Activated naive CD4-positive, alpha-beta T cell treated with anti-CD3 and anti-CD28 coated beads for 36 hours (primary cell): ENCODE measurements around the gene SCAND1. TPM values are rescaled to one million over a fixed set of nuclear protein-coding genes. Genes with fewer than 3 reads are reported as not detected.

ENCODE experiments used
- CTCF ChIA-PET: fragments of 350-600 bp; sonication (Branson Sonifier 250); formaldehyde crosslinking; loops from one replicate; lab custom pipeline; 2021; ENCODE audit warnings: antibody characterized with exemption; lab: Charles Lee
- DNase-seq: peaks from one replicate; pipeline ENCODE4 v3.0.0-alpha.2; 2020
- H3K27ac Mint-ChIP-seq: one replicate; pipeline ENCODE4 v1.8.0; 2021; ENCODE audit warnings: mild to moderate bottlenecking, mixed read lengths
- H3K27me3 Mint-ChIP-seq: one replicate; pipeline ENCODE4 v1.8.0; 2021; ENCODE audit warnings: low read depth, mixed read lengths
- H3K36me3 Mint-ChIP-seq: one replicate; pipeline ENCODE4 v1.8.0; 2021; ENCODE audit warnings: low read depth, mixed read lengths
- H3K4me1 Mint-ChIP-seq: one replicate; pipeline ENCODE4 v1.8.0; 2021; ENCODE audit warnings: low read depth, mixed read lengths
- H3K4me3 Mint-ChIP-seq: one replicate; pipeline ENCODE4 v1.8.0; 2021; ENCODE audit warnings: mild to moderate bottlenecking, moderate library complexity, mixed read lengths
- H3K9me3 Mint-ChIP-seq: one replicate; pipeline ENCODE4 v1.8.0; 2021; ENCODE audit warnings: mixed read lengths
- intact Hi-C: fragments of 100-400 bp; cut with micrococcal nuclease; formaldehyde crosslinking; loops from one replicate; pipeline ENCODE4 v1.15.1; 2023
- total RNA-seq, 2 experiments: library from RNA; stranded (reverse); gene quantifications; one replicate each; pipeline ENCODE4 v1.2.3, GENCODE V29; 2021

The SCAND1 gene
- total RNA-seq, 2 experiments from 2014 or later: 41.9 to 43.1 TPM

GRCh38 chr20:35929301-35929700 is 25.0 kb downstream of the SCAND1 start:
- H3K27me3 Mint-ChIP-seq: no peaks in the 10 kb centered on the region
- intact Hi-C loops: no loop called here
- no peak overlapping the region for H3K4me3 Mint-ChIP-seq
- DNase-seq: no peak
- H3K4me1 Mint-ChIP-seq: peaks cover 11% of the 10 kb centered on the region
- H3K36me3 Mint-ChIP-seq: peaks cover 21% of the 10 kb centered on the region
- CTCF ChIA-PET: no interaction called here
- H3K9me3 Mint-ChIP-seq: no peaks in the 10 kb centered on the region
- H3K27ac Mint-ChIP-seq: no peak overlapping the region

- Mint-ChIP-seq H3K27ac (no peak overlapping the region), H3K9me3 (no peaks in the 10 kb centered on the region), H3K4me3 (no peak overlapping the region), H3K36me3 (peaks cover 17% of the 10 kb centered on the region), H3K4me1 (no peaks in the 10 kb centered on the region), H3K27me3 (no peaks in the 10 kb centered on the region)
- intact Hi-C loops: no loop called here
- CTCF ChIA-PET: interaction anchor here (0.6 kb wide), 1 partner anchor 575 kb away, joined by 4 read pairs; no protein-coding TSS in a partner anchor
- DNase-seq: no peak
These were observed 33.8 kb downstream of the SCAND1 start for GRCh38 chr20:35920523-35920922.

GRCh38 chr20:35918021-35918420 is 36.3 kb downstream of the SCAND1 start:
- intact Hi-C loops: no loop called here
- no peaks in the 10 kb centered on the region for H3K9me3 Mint-ChIP-seq
- DNase-seq: no peak
- peaks cover 20% of the 10 kb centered on the region for H3K36me3 Mint-ChIP-seq
- no peaks in the 10 kb centered on the region for H3K27me3 Mint-ChIP-seq
- H3K4me1 Mint-ChIP-seq: no peaks in the 10 kb centered on the region
- CTCF ChIA-PET: no interaction called here
- H3K4me3 Mint-ChIP-seq: no peak overlapping the region
- H3K27ac Mint-ChIP-seq: no peak overlapping the region

- H3K27ac Mint-ChIP-seq: peak overlapping the region; percentile 22
- no peak for DNase-seq
- intact Hi-C loops: no loop called here
- no peaks in the 10 kb centered on the region for H3K27me3 Mint-ChIP-seq
- no peaks in the 10 kb centered on the region for H3K9me3 Mint-ChIP-seq
- CTCF ChIA-PET: no interaction called here
- no peaks in the 10 kb centered on the region for H3K4me1 Mint-ChIP-seq
- H3K36me3 Mint-ChIP-seq: peaks cover 25% of the 10 kb centered on the region
- H3K4me3 Mint-ChIP-seq: no peak overlapping the region
These were observed 37.2 kb downstream of the SCAND1 start for GRCh38 chr20:35917077-35917476.

- Mint-ChIP-seq H3K27ac (peak overlapping the region; percentile 26), H3K9me3 (no peaks in the 10 kb centered on the region), H3K36me3 (peaks cover 20% of the 10 kb centered on the region), H3K4me1 (peaks cover 24% of the 10 kb centered on the region), H3K27me3 (no peaks in the 10 kb centered on the region), H3K4me3 (no peak overlapping the region)
- intact Hi-C loops: no loop called here
- DNase-seq: no peak
- CTCF ChIA-PET: no interaction called here
These were observed 41.4 kb downstream of the SCAND1 start for GRCh38 chr20:35912881-35913280.

GRCh38 chr20:35910254-35910653 is 44.0 kb downstream of the SCAND1 start:
- CTCF ChIA-PET: no interaction called here
- Mint-ChIP-seq H3K4me1 (peaks cover 29% of the 10 kb centered on the region), H3K9me3 (no peaks in the 10 kb centered on the region), H3K27ac (no peak overlapping the region), H3K36me3 (peaks cover 17% of the 10 kb centered on the region), H3K27me3 (no peaks in the 10 kb centered on the region), H3K4me3 (no peak overlapping the region)
- intact Hi-C loops: no loop called here
- no peak for DNase-seq

- Mint-ChIP-seq H3K27me3 (no peaks in the 10 kb centered on the region), H3K36me3 (peaks cover 17% of the 10 kb centered on the region), H3K9me3 (no peaks in the 10 kb centered on the region), H3K27ac (no peak overlapping the region), H3K4me3 (no peak overlapping the region), H3K4me1 (peaks cover 34% of the 10 kb centered on the region)
- intact Hi-C loops: no loop called here
- CTCF ChIA-PET: interaction anchor here (1.4 kb wide), 1 partner anchor 37 kb away, joined by 5 read pairs; no protein-coding TSS in a partner anchor
- DNase-seq: no peak
These were observed 44.5 kb downstream of the SCAND1 start for GRCh38 chr20:35909796-35910195.

- Mint-ChIP-seq H3K27ac (no peak overlapping the region), H3K4me3 (no peak overlapping the region), H3K27me3 (no peaks in the 10 kb centered on the region), H3K36me3 (peaks cover 19% of the 10 kb centered on the region), H3K9me3 (no peaks in the 10 kb centered on the region), H3K4me1 (peaks cover 35% of the 10 kb centered on the region)
- CTCF ChIA-PET: interaction anchor here (1.2 to 1.4 kb wide), 2 partner anchors 38 to 289 kb away, joined by 4 to 5 read pairs; no protein-coding TSS in a partner anchor
- no peak for DNase-seq
- intact Hi-C loops: no loop called here
These were observed 45.1 kb downstream of the SCAND1 start for GRCh38 chr20:35909176-35909575.

- CTCF ChIA-PET: interaction anchor here (0.6 kb wide), 1 partner anchor 71 kb away, joined by 4 read pairs; no protein-coding TSS in a partner anchor
- peaks cover 17% of the 10 kb centered on the region for H3K36me3 Mint-ChIP-seq
- peaks cover 35% of the 10 kb centered on the region for H3K4me1 Mint-ChIP-seq
- intact Hi-C loops: no loop called here
- no peaks in the 10 kb centered on the region for H3K27me3 Mint-ChIP-seq
- no peak for DNase-seq
- H3K9me3 Mint-ChIP-seq: no peaks in the 10 kb centered on the region
- H3K27ac Mint-ChIP-seq: no peak overlapping the region
- no peak overlapping the region for H3K4me3 Mint-ChIP-seq
These were observed 46.3 kb downstream of the SCAND1 start for GRCh38 chr20:35908007-35908406.

- intact Hi-C loops: no loop called here
- DNase-seq: no peak
- Mint-ChIP-seq H3K4me3 (no peak overlapping the region), H3K9me3 (no peaks in the 10 kb centered on the region), H3K27me3 (no peaks in the 10 kb centered on the region), H3K27ac (no peak overlapping the region), H3K36me3 (peaks cover 12% of the 10 kb centered on the region), H3K4me1 (peaks cover 35% of the 10 kb centered on the region)
- CTCF ChIA-PET: interaction anchor here (0.7 kb wide), 1 partner anchor 84 kb away, joined by 3 read pairs; no protein-coding TSS in a partner anchor
These were observed 47.1 kb downstream of the SCAND1 start for GRCh38 chr20:35907017-35907701.

GRCh38 chr20:35904982-35905663 is 49.2 kb downstream of the SCAND1 start:
- DNase-seq: no peak

GRCh38 chr20:35903843-35904242 is 50.5 kb downstream of the SCAND1 start:
- no peak for DNase-seq

More at GRCh38 chr20:35904982-35905663, 49.2 kb downstream of the SCAND1 start:
- CTCF ChIA-PET: interaction anchor here (0.6 to 0.7 kb wide), 2 partner anchors 42 to 49 kb away, joined by 3 read pairs; partner anchors contain the start of gene SCAND1
- Mint-ChIP-seq H3K9me3 (no peaks in the 10 kb centered on the region), H3K36me3 (peaks cover 9% of the 10 kb centered on the region), H3K27me3 (no peaks in the 10 kb centered on the region), H3K27ac (no peak overlapping the region), H3K4me1 (peaks cover 35% of the 10 kb centered on the region), H3K4me3 (no peak overlapping the region)
- intact Hi-C loops: no loop called here

More at GRCh38 chr20:35903843-35904242, 50.5 kb downstream of the SCAND1 start:
- Mint-ChIP-seq H3K27me3 (no peaks in the 10 kb centered on the region), H3K4me1 (peaks cover 23% of the 10 kb centered on the region), H3K36me3 (peaks cover 9% of the 10 kb centered on the region), H3K4me3 (no peak overlapping the region), H3K27ac (no peak overlapping the region), H3K9me3 (no peaks in the 10 kb centered on the region)
- intact Hi-C loops: no loop called here
- CTCF ChIA-PET: no interaction called here
